Ovary (tissue), 3 donors: ENCODE data around the gene C1orf56.

Experiments
- EP300 ChIP-seq: sonication (generic); formaldehyde crosslinking; IDR thresholded peaks from one replicate; pipeline ENCODE4 v1.6.1; 2017; ENCODE audit warnings: antibody characterized with exemption
- POLR2A ChIP-seq: fragments of 450-650 bp; IDR thresholded peaks from one replicate; pipeline ENCODE4 v1.6.1; 2017; ENCODE audit warnings: antibody characterized with exemption, mild to moderate bottlenecking, moderate library complexity
- TF ChIP-seq, protein P1 (sequence below), 3 donors: fragments of 450-650 bp in 2 of 3; fragments of 200-600 bp in 1 of 3; IDR thresholded peaks; one replicate each; pipeline versions ENCODE4 v1.5.1 to v1.8.0; 2016 to 2022; ENCODE audit warnings: antibody characterized with exemption in 3 of 3, mild to moderate bottlenecking in 1 of 3
- donor health status: DM: no; HTN: no; CAD: no.

GRCh38 chr1:151001602-151002001 is 45.9 kb upstream of the C1orf56 start:
- TF ChIP-seq, protein P1, sequence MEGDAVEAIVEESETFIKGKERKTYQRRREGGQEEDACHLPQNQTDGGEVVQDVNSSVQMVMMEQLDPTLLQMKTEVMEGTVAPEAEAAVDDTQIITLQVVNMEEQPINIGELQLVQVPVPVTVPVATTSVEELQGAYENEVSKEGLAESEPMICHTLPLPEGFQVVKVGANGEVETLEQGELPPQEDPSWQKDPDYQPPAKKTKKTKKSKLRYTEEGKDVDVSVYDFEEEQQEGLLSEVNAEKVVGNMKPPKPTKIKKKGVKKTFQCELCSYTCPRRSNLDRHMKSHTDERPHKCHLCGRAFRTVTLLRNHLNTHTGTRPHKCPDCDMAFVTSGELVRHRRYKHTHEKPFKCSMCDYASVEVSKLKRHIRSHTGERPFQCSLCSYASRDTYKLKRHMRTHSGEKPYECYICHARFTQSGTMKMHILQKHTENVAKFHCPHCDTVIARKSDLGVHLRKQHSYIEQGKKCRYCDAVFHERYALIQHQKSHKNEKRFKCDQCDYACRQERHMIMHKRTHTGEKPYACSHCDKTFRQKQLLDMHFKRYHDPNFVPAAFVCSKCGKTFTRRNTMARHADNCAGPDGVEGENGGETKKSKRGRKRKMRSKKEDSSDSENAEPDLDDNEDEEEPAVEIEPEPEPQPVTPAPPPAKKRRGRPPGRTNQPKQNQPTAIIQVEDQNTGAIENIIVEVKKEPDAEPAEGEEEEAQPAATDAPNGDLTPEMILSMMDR (IDR thresholded peaks at IDR 0.05): no peak
- TF ChIP-seq POLR2A (no peak), EP300 (no peak)
